ENCODE data around the gene TRIO.

The TRIO gene

GRCh38 chr5:14501353-14502293 lies 358.5 kb downstream of the TRIO start:
- DNase-seq (ENCODE audit: low spot score), result no peak
- peak; percentile 52 for FAIRE-seq

GRCh38 chr5:14502294-14502690 lies 359.1 kb downstream of the TRIO start:
- FAIRE-seq, result no peak

GRCh38 chr5:14503017-14503680 lies 360.0 kb downstream of the TRIO start:
- no peak for DNase-seq (ENCODE audit: low spot score)
- no peak for FAIRE-seq

More at GRCh38 chr5:14502294-14502690, 359.1 kb downstream of the TRIO start:
- no peak for DNase-seq (ENCODE audit: low spot score)

GRCh38 chr5:14503681-14504331 lies 360.7 kb downstream of the TRIO start:
- FAIRE-seq (no peak), DNase-seq (ENCODE audit: low spot score) (no peak)

GRCh38 chr5:14504332-14504727 lies 361.2 kb downstream of the TRIO start:
- DNase-seq (ENCODE audit: low spot score) (no peak), FAIRE-seq (no peak)

- DNase-seq (ENCODE audit: low spot score), result no peak
- no peak for FAIRE-seq
Observed at GRCh38 chr5:14504816-14505215, 361.7 kb downstream of the TRIO start.

- FAIRE-seq, result no peak
- DNase-seq (ENCODE audit: low spot score), result no peak
Observed at GRCh38 chr5:14505310-14506139, 362.4 kb downstream of the TRIO start.

- no peak for FAIRE-seq
- DNase-seq (ENCODE audit: low spot score), result no peak
Observed at GRCh38 chr5:14506140-14506538, 363.0 kb downstream of the TRIO start.

- FAIRE-seq (peak; percentile 35), DNase-seq (ENCODE audit: low spot score) (no peak)
Observed at GRCh38 chr5:14506661-14507060, 363.5 kb downstream of the TRIO start.

- DNase-seq (ENCODE audit: low spot score) (no peak), FAIRE-seq (peak; percentile 5)
Observed at GRCh38 chr5:14507156-14507941, 364.2 kb downstream of the TRIO start.

- FAIRE-seq, result no peak
- DNase-seq (ENCODE audit: low spot score), result no peak
Observed at GRCh38 chr5:14508046-14508445, 364.9 kb downstream of the TRIO start.

GRCh38 chr5:14509556-14509955 lies 366.4 kb downstream of the TRIO start:
- DNase-seq (ENCODE audit: low spot score) (no peak), FAIRE-seq (no peak)

- DNase-seq (ENCODE audit: low spot score), result no peak
Observed at GRCh38 chr5:14510156-14510734, 367.1 kb downstream of the TRIO start.

GRCh38 chr5:14510880-14511279 lies 367.7 kb downstream of the TRIO start:
- no peak for FAIRE-seq
- DNase-seq (ENCODE audit: low spot score), result no peak

More at GRCh38 chr5:14510156-14510734, 367.1 kb downstream of the TRIO start:
- FAIRE-seq, result no peak

- FAIRE-seq, result no peak
- no peak for DNase-seq (ENCODE audit: low spot score)
Observed at GRCh38 chr5:14512574-14512973, 369.4 kb downstream of the TRIO start.

- FAIRE-seq (peak; percentile 13), DNase-seq (ENCODE audit: low spot score) (no peak)
Observed at GRCh38 chr5:14513266-14513665, 370.1 kb downstream of the TRIO start.

GRCh38 chr5:14516901-14517300 lies 373.8 kb downstream of the TRIO start:
- FAIRE-seq (no peak), DNase-seq (ENCODE audit: low spot score) (no peak)

- FAIRE-seq (no peak), DNase-seq (ENCODE audit: low spot score) (no peak)
Observed at GRCh38 chr5:14518638-14519037, 375.5 kb downstream of the TRIO start.

- no peak for DNase-seq (ENCODE audit: low spot score)
- no peak for FAIRE-seq
Observed at GRCh38 chr5:14521748-14522147, 378.6 kb downstream of the TRIO start.

- FAIRE-seq, result no peak
Observed at GRCh38 chr5:14522721-14523120, 379.6 kb downstream of the TRIO start.

More at GRCh38 chr5:14522721-14523120, 379.6 kb downstream of the TRIO start:
- no peak for DNase-seq (ENCODE audit: low spot score)
